Esophagus (tissue), 2 donors: ENCODE data around the gene NEK4. TPM values are rescaled to one million over a fixed set of nuclear protein-coding genes. Genes with fewer than 3 reads are reported as not detected.

Experiments used
- H3K27ac ChIP-seq, 2 donors: one replicate each; pipeline ENCODE4 v1.5.1; 2013; ENCODE audit warnings: low read depth in 2 of 2, mild to moderate bottlenecking in 2 of 2, inconsistent platforms in 1 of 2, low read length in 1 of 2, moderate library complexity in 1 of 2
- H3K27me3 ChIP-seq, 2 donors: one replicate each; pipeline ENCODE4 v1.6.1; 2013; ENCODE audit warnings: low read length in 2 of 2, control low read depth in 1 of 2, mild to moderate bottlenecking in 1 of 2; ENCODE audit not compliant: insufficient read depth in 2 of 2, control insufficient read depth in 1 of 2
- H3K36me3 ChIP-seq, 2 donors: one replicate each; pipeline ENCODE4 v1.6.1; 2013; ENCODE audit warnings: low read length in 1 of 2; ENCODE audit not compliant: control insufficient read depth in 2 of 2, insufficient read depth in 2 of 2
- H3K4me1 ChIP-seq, 2 donors: one replicate each; pipeline ENCODE4 v1.6.1; 2013; ENCODE audit warnings: low read length in 1 of 2; ENCODE audit not compliant: control insufficient read depth in 2 of 2, insufficient read depth in 2 of 2
- H3K4me3 ChIP-seq, 2 donors: one replicate each; pipeline ENCODE4 v1.5.1; 2013; ENCODE audit warnings: low read length in 2 of 2, mild to moderate bottlenecking in 2 of 2, low read depth in 1 of 2, moderate library complexity in 1 of 2
- H3K9me3 ChIP-seq, 2 donors: one replicate each; pipeline ENCODE4 v1.6.1; 2013; ENCODE audit warnings: mild to moderate bottlenecking in 2 of 2, low read depth in 1 of 2, low read length in 1 of 2, moderate library complexity in 1 of 2; ENCODE audit not compliant: control insufficient read depth in 2 of 2, insufficient read depth in 1 of 2
- WGBS, 2 donors: extraction: QIAGEN DNeasy Blood & Tissue Kit; methylation state at CpG; one replicate each; pipeline ENCODE4 v1.1.7; 2013; 5-methylcytosine and 5-hydroxymethylcytosine counted together
- polyA plus RNA-seq, 2 donors: library from polyadenylated mRNA; stranded (reverse); fragments of 200-250 nt; gene quantifications; one replicate each; pipeline ENCODE4 v1.2.3, GENCODE V29; 2013
- donor health status: healthy with polysubstance abuse.
- donor health status: Bipolar disorder and iron deficiency.

NEK4 gene
- polyA plus RNA-seq, 2 donors, result 3.6 to 4.3 TPM

DNA sequence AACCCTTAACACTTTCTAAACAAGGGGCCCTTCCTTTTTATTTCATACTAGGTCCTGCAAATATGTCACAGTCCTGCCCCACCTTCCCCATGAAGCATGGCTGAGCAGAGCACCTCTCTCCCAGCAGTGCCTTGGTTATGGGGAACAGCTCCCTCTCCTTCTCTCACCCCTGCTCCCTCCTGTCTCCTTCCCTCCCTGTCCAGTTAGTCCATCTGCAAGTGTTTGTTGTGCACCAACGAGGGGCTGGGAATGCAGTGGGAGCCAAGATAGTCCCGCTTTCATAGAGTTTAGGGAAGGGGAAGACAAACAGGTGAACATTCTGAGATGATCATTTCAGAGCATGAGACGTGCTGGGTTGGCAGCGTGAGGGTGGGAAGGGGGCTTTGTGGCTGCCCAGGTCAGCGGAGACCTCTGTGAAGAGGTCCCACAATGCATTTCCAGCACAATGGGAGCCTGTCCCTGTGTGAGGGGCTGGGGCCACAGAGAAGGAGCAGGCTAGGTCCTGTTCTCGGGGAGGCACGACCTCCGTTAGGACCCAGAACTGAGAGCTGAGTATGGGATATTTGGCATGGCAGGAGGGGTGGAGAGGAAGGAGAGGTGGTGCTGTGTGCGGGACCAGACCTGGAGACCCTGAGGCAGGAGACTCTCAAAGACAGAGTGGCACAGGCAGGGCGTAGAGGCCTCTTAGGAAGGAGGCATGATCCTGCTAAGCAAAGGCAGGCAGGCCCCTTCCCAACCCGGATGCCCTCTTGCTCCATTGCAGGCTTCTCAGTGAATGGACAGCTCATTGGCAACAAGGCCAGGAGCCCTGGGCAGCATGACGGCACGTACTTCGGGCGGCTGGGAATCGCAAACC, 18.4 kb upstream of the NEK4 start:
- no peak overlapping the region for H3K4me3 ChIP-seq
- no peaks in the 10 kb centered on the region for H3K9me3 ChIP-seq
- WGBS, 2 donors, result 81 to 82% methylated on average over 16 of the region's 16 CpGs
- H3K4me1 ChIP-seq, result peaks cover 0 to 5% of the 10 kb centered on the region in 2 donors
- H3K27me3 ChIP-seq, result no peaks in the 10 kb centered on the region
- no peaks in the 10 kb centered on the region for H3K36me3 ChIP-seq
- no peak overlapping the region for H3K27ac ChIP-seq

DNA sequence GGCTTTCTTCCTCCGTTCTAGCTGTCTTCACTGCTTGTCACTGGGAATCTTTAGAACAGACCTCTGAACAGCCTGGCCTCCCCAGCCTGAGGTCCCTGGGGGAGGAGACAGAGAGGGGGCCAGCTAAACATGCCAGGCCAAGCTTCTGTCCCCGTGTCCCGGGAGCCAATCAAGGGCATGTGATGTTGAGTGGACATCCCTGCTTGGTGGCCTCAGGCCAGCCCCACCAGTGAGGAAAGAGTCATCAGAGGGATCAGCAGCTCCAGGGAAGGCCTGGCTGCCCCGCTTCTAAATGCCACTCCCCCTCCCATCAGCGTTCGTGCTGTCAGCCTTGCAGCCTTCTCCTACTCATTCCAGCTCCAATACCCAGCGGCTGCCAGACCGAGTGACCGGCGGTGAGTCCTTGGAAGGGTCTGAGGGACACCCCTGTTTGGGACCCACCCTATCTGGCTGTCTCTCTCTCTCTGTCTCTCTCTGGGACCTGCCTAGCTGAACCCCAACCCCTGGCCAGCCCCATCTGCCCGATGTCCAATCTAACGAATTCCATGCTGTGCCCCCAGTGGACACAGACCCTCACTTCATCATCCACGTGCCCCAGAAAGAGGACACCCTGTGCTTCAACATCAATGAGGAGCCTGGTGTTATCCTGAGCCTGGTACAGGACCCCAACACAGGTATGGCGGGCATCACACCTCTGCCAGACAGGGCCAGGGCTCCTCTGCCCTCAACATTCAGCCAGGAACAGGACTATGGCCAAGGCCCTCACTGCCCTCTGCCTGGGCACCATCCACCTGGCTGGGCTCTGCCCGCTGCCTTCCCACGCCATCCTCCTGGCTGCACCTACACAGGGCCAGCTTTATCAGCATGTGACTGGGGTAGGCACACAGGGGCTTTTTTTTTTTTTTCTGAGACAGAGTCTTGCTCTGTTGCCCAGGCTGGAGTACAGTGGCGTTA, 17.2 kb upstream of the NEK4 start:
- 75% methylated on average over 17 of the region's 17 CpGs for WGBS, 2 donors

DNA sequence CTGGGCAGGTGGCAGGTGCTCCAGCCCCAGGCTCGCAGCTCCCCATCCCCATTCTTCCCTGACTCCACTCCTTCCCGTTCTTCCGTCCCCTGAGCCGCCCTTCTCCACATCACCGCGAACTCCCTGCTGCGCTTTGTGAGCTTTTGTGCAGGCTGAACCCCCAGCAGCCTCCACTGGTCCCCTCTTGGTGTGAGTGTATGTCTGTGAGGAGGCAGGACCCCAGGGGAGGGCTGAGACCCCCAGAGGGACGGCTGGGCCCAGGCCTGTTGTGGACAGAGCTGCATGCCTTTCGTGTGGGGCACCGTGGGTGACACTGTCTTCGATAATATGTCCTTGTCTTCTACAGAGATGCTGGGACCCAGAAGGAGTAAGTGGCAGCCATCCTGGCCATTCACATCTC, 16.5 kb upstream of the NEK4 start:
- no peak overlapping the region for H3K4me3 ChIP-seq
- no peak overlapping the region for H3K27ac ChIP-seq
- no peaks in the 10 kb centered on the region for H3K36me3 ChIP-seq
- H3K27me3 ChIP-seq, result no peaks in the 10 kb centered on the region
- peaks cover 0 to 5% of the 10 kb centered on the region in 2 donors for H3K4me1 ChIP-seq
- 84 to 87% methylated on average over 11 of the region's 11 CpGs for WGBS, 2 donors
- no peaks in the 10 kb centered on the region for H3K9me3 ChIP-seq

More for the DNA sequence above, 17.2 kb upstream of the NEK4 start:
- Histone ChIP-seq H3K9me3 (no peaks in the 10 kb centered on the region), H3K27ac (no peak overlapping the region), H3K27me3 (no peaks in the 10 kb centered on the region), H3K4me1 (peaks cover 0 to 5% of the 10 kb centered on the region in 2 donors), H3K4me3 (no peak overlapping the region), H3K36me3 (no peaks in the 10 kb centered on the region)

DNA sequence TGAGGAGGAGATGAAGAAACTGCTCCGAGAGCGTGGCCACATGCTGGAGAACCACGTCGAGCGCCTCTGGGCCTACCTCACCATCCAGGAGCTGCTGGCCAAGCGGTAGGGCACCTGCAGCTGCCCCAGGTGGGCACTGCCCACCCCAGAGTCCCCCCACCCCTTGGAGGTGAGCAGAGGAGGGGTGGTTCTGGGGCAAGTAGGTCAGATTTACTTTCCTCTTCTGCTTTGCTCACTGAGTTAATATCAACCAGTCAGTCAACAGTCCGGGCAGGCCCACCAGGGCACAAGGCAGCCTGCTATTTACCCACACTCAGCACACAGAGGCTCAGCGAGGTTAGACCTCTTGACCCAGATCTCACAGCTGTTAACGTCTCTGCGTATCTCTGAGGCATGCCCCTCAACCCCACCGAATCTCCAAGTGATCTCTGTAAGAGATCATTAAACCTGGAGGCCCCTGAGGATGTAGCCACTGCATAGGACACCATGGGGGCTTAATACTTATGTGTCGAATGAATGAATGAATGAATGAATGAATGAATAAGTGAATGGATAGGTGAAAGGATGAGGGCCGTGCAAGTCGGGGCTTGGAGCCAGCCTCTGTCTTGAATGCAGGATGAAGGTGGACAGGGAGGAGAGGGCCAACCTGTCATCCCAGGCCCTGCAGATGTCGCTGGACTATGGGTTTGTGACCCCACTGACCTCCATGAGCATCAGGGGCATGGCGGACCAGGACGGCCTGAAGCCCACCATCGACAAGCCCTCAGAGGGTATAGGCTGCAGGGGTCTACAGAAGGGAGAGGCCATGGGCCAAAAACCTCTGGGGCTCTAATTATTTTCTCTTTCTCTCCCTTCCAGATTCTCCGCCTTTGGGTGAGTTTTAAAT, 15.8 kb upstream of the NEK4 start:
- H3K27me3 ChIP-seq, result no peaks in the 10 kb centered on the region
- 85 to 86% methylated on average over 19 of the region's 19 CpGs for WGBS, 2 donors

DNA sequence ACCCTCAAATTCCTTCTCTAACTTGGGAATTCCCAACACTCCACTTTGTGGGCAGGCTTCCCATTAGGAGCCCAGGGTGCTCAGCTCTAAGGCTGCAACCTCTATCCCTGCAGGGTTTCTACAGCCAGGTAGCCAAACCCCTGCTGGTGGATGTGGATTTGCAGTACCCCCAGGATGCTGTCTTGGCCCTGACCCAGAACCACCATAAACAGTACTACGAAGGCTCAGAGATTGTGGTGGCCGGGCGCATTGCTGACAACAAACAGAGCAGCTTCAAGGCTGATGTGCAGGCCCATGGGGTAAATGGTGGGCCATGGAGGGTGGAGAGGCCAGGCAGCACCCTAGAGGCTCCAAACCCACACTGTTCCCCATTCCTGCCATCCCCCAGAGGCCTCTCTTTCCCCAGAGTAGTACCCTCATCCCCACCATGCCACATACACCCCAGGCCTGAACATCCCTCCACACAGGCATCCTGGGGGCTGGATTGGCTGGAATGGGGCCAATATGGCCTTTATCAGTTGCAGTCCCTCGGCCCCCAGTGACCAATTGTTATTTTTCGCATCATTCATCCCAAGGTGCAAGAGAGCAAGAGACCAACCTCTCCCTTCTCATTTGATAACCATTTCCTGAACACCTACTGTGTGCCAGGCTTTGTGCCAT, 14.3 kb upstream of the NEK4 start:
- Histone ChIP-seq H3K4me3 (no peak overlapping the region), H3K27me3 (no peaks in the 10 kb centered on the region), H3K36me3 (no peaks in the 10 kb centered on the region), H3K27ac (no peak overlapping the region), H3K9me3 (no peaks in the 10 kb centered on the region), H3K4me1 (peaks cover 0 to 5% of the 10 kb centered on the region in 2 donors)
- WGBS, 2 donors, result 88 to 90% methylated on average over 5 of the region's 5 CpGs

More for the DNA sequence above, 15.8 kb upstream of the NEK4 start:
- Histone ChIP-seq H3K9me3 (no peaks in the 10 kb centered on the region), H3K36me3 (no peaks in the 10 kb centered on the region), H3K4me1 (peaks cover 0 to 5% of the 10 kb centered on the region in 2 donors), H3K4me3 (no peak overlapping the region), H3K27ac (no peak overlapping the region)

DNA sequence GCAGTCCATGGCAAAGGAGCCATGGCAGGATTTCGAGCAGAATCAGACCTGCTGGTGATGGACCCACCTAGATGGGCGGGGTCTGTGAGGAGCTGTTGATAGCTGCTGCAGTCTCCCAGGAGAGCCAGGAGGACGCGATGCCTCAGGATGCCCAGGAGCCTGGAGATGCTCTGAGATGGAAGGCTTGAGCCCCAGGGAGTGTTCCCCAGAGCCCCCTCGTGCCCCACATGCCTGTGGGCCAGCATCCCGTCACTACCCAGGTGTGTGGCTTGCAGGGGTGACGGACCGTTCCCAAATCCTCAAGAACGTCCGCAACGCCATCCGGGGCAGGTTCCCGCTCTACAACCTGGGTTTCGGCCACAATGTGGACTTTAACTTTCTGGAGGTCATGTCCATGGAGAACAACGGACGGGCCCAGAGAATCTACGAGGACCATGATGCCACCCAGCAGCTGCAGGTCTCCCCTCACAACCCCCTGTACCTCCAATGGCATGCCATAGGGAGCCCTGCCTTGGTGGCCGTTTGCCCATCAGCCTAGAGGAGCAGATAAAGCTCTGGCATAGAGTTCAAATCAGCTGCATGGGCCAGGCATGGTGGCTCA, 13.4 kb upstream of the NEK4 start:
- H3K9me3 ChIP-seq, result no peaks in the 10 kb centered on the region
- 82 to 83% methylated on average over 18 of the region's 18 CpGs for WGBS, 2 donors
- no peak overlapping the region for H3K27ac ChIP-seq
- no peaks in the 10 kb centered on the region for H3K27me3 ChIP-seq
- no peaks in the 10 kb centered on the region for H3K4me1 ChIP-seq
- H3K4me3 ChIP-seq, result no peak overlapping the region
- no peaks in the 10 kb centered on the region for H3K36me3 ChIP-seq

DNA sequence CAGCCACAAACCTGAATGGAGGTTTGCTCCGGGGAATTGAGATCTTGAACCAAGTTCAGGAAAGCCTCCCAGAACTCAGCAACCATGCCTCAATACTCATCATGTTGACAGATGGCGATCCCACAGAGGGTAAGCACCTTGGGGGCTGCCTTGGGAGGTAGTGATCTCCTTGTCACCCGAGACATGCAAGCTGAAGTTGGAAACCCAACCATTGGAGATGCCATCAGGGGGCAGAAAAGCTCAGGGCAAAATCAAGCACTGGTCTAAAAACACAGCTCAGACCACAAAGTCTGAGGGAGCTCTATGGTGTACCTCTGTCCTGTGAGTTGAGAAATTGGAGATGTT, 12.4 kb upstream of the NEK4 start:
- no peaks in the 10 kb centered on the region for H3K9me3 ChIP-seq
- H3K4me3 ChIP-seq, result no peak overlapping the region
- H3K27me3 ChIP-seq, result no peaks in the 10 kb centered on the region
- H3K36me3 ChIP-seq, result no peaks in the 10 kb centered on the region
- no peaks in the 10 kb centered on the region for H3K4me1 ChIP-seq
- 86 to 88% methylated on average over 3 of the region's 3 CpGs for WGBS, 2 donors
- no peak overlapping the region for H3K27ac ChIP-seq

DNA sequence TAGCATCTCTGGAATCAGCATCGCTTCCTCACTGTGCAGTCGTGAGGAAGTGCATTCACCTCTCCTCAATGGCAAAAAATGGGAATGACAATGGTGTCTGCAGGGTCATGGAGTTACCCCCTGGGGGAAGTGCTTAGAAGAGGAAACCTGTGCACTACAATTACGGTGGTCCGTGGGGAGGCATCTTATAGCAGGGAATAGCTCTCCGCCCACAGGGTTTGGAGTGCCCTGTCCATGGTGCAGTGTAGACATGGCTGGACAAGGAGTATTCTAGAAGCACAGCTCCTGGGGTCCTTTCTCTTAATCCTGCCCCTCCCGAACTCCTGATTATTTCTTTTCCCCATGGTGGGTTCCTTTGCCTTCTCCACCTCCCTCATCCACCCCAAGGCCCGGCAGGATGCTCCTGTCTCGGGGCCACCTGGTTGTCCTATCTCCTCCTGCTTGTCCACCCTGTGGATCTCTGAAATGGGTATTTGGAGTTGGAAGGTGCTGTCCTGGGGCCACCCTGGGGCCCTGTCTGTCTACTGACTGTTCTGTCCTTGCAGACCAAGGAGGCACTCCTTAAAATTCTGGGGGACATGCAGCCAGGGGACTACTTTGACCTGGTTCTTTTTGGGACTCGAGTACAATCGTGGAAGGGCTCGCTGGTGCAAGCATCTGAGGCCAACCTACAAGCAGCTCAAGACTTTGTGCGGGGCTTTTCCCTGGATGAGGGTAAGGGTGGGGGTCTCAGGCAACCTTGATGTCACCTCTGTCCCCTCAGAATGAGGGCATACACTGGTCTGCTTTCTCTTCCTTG, 11.9 kb upstream of the NEK4 start:
- 75% methylated on average over 12 of the region's 12 CpGs for WGBS, 2 donors
- Histone ChIP-seq H3K27me3 (no peaks in the 10 kb centered on the region), H3K4me3 (no peak overlapping the region), H3K4me1 (no peaks in the 10 kb centered on the region), H3K27ac (no peak overlapping the region), H3K36me3 (no peaks in the 10 kb centered on the region), H3K9me3 (no peaks in the 10 kb centered on the region)
